GM12873 (cell line): Measurements from ENCODE around the gene ASTN1.

Experiments used
- CTCF ChIP-seq: IDR thresholded peaks from 2 replicates; pipeline ENCODE4 v1.5.1; 2012; ENCODE audit warnings: low read depth, mild to moderate bottlenecking, moderate library complexity, low read length, control low read depth; ENCODE audit not compliant: insufficient read depth; ENCODE audit errors: missing control alignments

ASTN1 gene

GRCh38 chr1:176919386-176920378 is 244.8 kb downstream of the ASTN1 start:
- TF ChIP-seq CTCF: no peak

- no peak for TF ChIP-seq CTCF
Observed at GRCh38 chr1:176905648-176906047, 258.9 kb downstream of the ASTN1 start.

GRCh38 chr1:176904057-176904751 is 260.3 kb downstream of the ASTN1 start:
- TF ChIP-seq CTCF: no peak

GRCh38 chr1:176903474-176903873 is 261.0 kb downstream of the ASTN1 start:
- no peak for TF ChIP-seq CTCF

GRCh38 chr1:176899321-176899720 is 265.2 kb downstream of the ASTN1 start:
- TF ChIP-seq CTCF: no peak

- TF ChIP-seq CTCF: peak; percentile 86
Observed at GRCh38 chr1:176897350-176898236, 266.9 kb downstream of the ASTN1 start.
